Right lobe of liver (tissue), 4 donors: ENCODE results near the gene RPS29.

Experiments used
- CTCF ChIP-seq, 4 donors: fragments of 200-600 bp in 3 of 4; fragments of 450-650 bp in 1 of 4; IDR thresholded peaks; one replicate each; pipeline versions ENCODE4 v1.5.1 to v1.8.0; 2016 to 2022; ENCODE audit warnings: antibody characterized with exemption in 4 of 4, mild to moderate bottlenecking in 2 of 4
- POLR2A ChIP-seq: fragments of 450-650 bp; IDR thresholded peaks from one replicate; pipeline ENCODE4 v1.6.1; 2017; ENCODE audit warnings: antibody characterized with exemption, mild to moderate bottlenecking
- donor health status: DM: no; HTN: no; CAD: no.
- donor health status: DM: no; HTN: no; CAD: no.
- donor health status: DM: no; HTN: yes; CAD: no.

GRCh38 chr14:49633640-49634546 lies 47.7 kb upstream of the RPS29 start:
- TF ChIP-seq CTCF (IDR thresholded peaks at IDR 0.05) (peak; percentile 84 to 89 (median 87)), POLR2A (peak; percentile 92)
